ENCODE measurements around the gene SPAG4.

- no peak for TF ChIP-seq ZNF274 (IDR thresholded peaks at IDR 0.05; ENCODE audit: insufficient read depth, insufficient read length)
- no peak for TF ChIP-seq GABPA (IDR thresholded peaks at IDR 0.05; ENCODE audit: low read depth)
- TF ChIP-seq POLR2AphosphoS5 (IDR thresholded peaks at IDR 0.05; ENCODE audit: low read length) = no peak
- TF ChIP-seq SUZ12 (IDR thresholded peaks at IDR 0.05; ENCODE audit: unreplicated experiment) = no peak
- TF ChIP-seq TAF1 (IDR thresholded peaks at IDR 0.05; ENCODE audit: borderline replicate concordance, low read depth, low read length) = no peak
- TF ChIP-seq MAX (IDR thresholded peaks at IDR 0.05; ENCODE audit: low read depth, low read length) = no peak
Observed at GRCh38 chr20:35636095-35636494, 20.5 kb downstream of the SPAG4 start.

Data from GM12878 (cell line).